MCF 10A (cell line): ENCODE measurements around the gene VSNL1. TPM values are rescaled to one million over a fixed set of nuclear protein-coding genes. Genes with fewer than 3 reads are reported as not detected.

ENCODE experiments used
- BruUV-seq: library from RNA; stranded (reverse); fragments of 400-500 nt; replicated peaks from 2 replicates; lab custom pipeline; 2021; lab: Mats Ljungman, UMichigan
- CTCF ChIA-PET: fragments of 300-600 bp; sonication (Branson Sonifier 250); formaldehyde crosslinking; extraction: SDS; loops from one replicate; lab custom pipeline; 2021; ENCODE audit warnings: antibody characterized with exemption, inconsistent platforms; lab: Yijun Ruan, JAX
- POLR2A ChIA-PET: fragments of 300-600, 350-650 bp; sonication (Branson Sonifier 250); formaldehyde crosslinking; extraction: SDS; loops from one replicate; lab custom pipeline; 2020; ENCODE audit warnings: antibody characterized with exemption, inconsistent platforms; lab: Yijun Ruan, JAX
- DNase-seq: peaks from one replicate; pipeline ENCODE4 v3.0.0-alpha.2; 2018; ENCODE audit not compliant: unreplicated experiment
- H3K27ac Mint-ChIP-seq: one replicate; pipeline ENCODE4 v1.8.0; 2022; ENCODE audit warnings: mild to moderate bottlenecking, low read depth, mixed read lengths; ENCODE audit not compliant: unreplicated experiment
- H3K27me3 Mint-ChIP-seq: one replicate; pipeline ENCODE4 v1.8.0; 2022; ENCODE audit warnings: mixed read lengths; ENCODE audit not compliant: insufficient read depth, unreplicated experiment
- H3K36me3 Mint-ChIP-seq: one replicate; pipeline ENCODE4 v1.8.0; 2022; ENCODE audit warnings: mild to moderate bottlenecking, moderate library complexity, mixed read lengths; ENCODE audit not compliant: insufficient read depth, unreplicated experiment
- H3K4me1 Mint-ChIP-seq: one replicate; pipeline ENCODE4 v1.8.0; 2022; ENCODE audit warnings: mixed read lengths; ENCODE audit not compliant: insufficient read depth, unreplicated experiment
- H3K4me3 Mint-ChIP-seq: one replicate; pipeline ENCODE4 v1.8.0; 2022; ENCODE audit warnings: mild to moderate bottlenecking, moderate library complexity, mixed read lengths; ENCODE audit not compliant: unreplicated experiment
- H3K9me3 Mint-ChIP-seq: one replicate; pipeline ENCODE4 v1.8.0; 2022; ENCODE audit warnings: mixed read lengths; ENCODE audit not compliant: unreplicated experiment
- CTCF ChIP-seq: fragments of 200-600 bp; IDR thresholded peaks from one replicate; pipeline ENCODE4 v1.8.0; 2022; ENCODE audit warnings: antibody characterized with exemption, mild to moderate bottlenecking; ENCODE audit not compliant: unreplicated experiment
- intact Hi-C: fragments of 100-400 bp; cut with micrococcal nuclease; formaldehyde crosslinking; loops from 2 replicates; pipeline ENCODE4 v1.14.1; 2022
- total RNA-seq: library from RNA; stranded (reverse); gene quantifications from 2 replicates; pipeline ENCODE4 v1.2.3, GENCODE V29; 2022

Gene VSNL1
- total RNA-seq, 1 experiment from 2014 or later = 2.4 TPM

- no TSS peak for BruUV-seq
- H3K9me3 Mint-ChIP-seq = no peaks in the 10 kb centered on the region
- intact Hi-C loops = no loop called here
- CTCF ChIA-PET = no interaction called here
- TF ChIP-seq CTCF = no peak
- H3K4me1 Mint-ChIP-seq = no peaks in the 10 kb centered on the region
- DNase-seq = no peak
- H3K36me3 Mint-ChIP-seq = no peaks in the 10 kb centered on the region
- no peak overlapping the region for H3K27ac Mint-ChIP-seq
- no peak overlapping the region for H3K4me3 Mint-ChIP-seq
- no peaks in the 10 kb centered on the region for H3K27me3 Mint-ChIP-seq
- POLR2A ChIA-PET = no interaction called here
These were observed 65.2 kb downstream of the VSNL1 start for GRCh38 chr2:17605696-17606095.

- H3K4me3 Mint-ChIP-seq = no peak overlapping the region
- intact Hi-C loops = no loop called here
- H3K36me3 Mint-ChIP-seq = no peaks in the 10 kb centered on the region
- no peak overlapping the region for H3K27ac Mint-ChIP-seq
- ChIA-PET POLR2A (interaction anchor here (0.9 kb wide), 1 partner anchor 16 kb away, joined by 3 read pairs; no protein-coding TSS in a partner anchor), CTCF (no interaction called here)
- no peaks in the 10 kb centered on the region for H3K4me1 Mint-ChIP-seq
- H3K27me3 Mint-ChIP-seq = no peaks in the 10 kb centered on the region
- no peak for TF ChIP-seq CTCF
- no peaks in the 10 kb centered on the region for H3K9me3 Mint-ChIP-seq
- no TSS peak for BruUV-seq
- no peak for DNase-seq
These were observed 66.4 kb downstream of the VSNL1 start for GRCh38 chr2:17606851-17607250.

GRCh38 chr2:17607379-17607778 is 66.9 kb downstream of the VSNL1 start:
- no peaks in the 10 kb centered on the region for H3K9me3 Mint-ChIP-seq
- no peak overlapping the region for H3K27ac Mint-ChIP-seq
- H3K27me3 Mint-ChIP-seq = no peaks in the 10 kb centered on the region
- ChIA-PET POLR2A (interaction anchor here (0.7 to 0.9 kb wide), 2 partner anchors 17 to 68 kb away, joined by 3 read pairs; no protein-coding TSS in a partner anchor), CTCF (no interaction called here)
- DNase-seq = no peak
- H3K4me1 Mint-ChIP-seq = no peaks in the 10 kb centered on the region
- H3K4me3 Mint-ChIP-seq = no peak overlapping the region
- no TSS peak for BruUV-seq
- intact Hi-C loops = no loop called here
- no peak for TF ChIP-seq CTCF
- H3K36me3 Mint-ChIP-seq = no peaks in the 10 kb centered on the region

DNA sequence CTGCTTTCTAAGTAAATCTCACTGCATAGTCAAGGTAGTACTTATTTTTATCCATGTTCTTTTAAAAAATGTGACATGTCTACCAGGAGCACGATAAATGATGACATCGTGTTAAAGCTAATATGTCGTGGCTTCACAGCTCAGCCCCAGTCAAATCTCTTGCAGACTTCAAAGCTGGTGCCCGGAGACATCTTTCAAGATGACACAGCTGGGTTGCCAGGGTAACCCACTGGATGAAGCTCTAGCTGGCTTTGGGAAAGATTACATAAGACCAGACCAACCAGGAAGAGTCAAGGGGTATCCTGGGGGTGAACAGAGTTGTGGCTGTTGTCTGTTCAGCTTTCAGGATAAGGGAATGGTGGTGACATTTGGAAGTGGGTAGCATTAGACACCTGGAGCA is 67.8 kb downstream of the VSNL1 start:
- Mint-ChIP-seq H3K27ac (no peak overlapping the region), H3K36me3 (no peaks in the 10 kb centered on the region), H3K4me3 (no peak overlapping the region), H3K9me3 (no peaks in the 10 kb centered on the region), H3K4me1 (no peaks in the 10 kb centered on the region), H3K27me3 (no peaks in the 10 kb centered on the region)
- ChIA-PET CTCF (interaction anchor here (0.6 to 1.1 kb wide), 2 partner anchors 11 to 62 kb away, joined by 3 to 6 read pairs; no protein-coding TSS in a partner anchor), POLR2A (interaction anchor here (0.7 to 1.4 kb wide), 2 partner anchors 13 to 69 kb away, joined by 3 read pairs; no protein-coding TSS in a partner anchor)
- DNase-seq = no peak
- BruUV-seq = no TSS peak
- TF ChIP-seq CTCF = no peak
- intact Hi-C loops = no loop called here
